ENCODE measurements around the gene KANSL3. TPM values are rescaled to one million over a fixed set of nuclear protein-coding genes. Genes with fewer than 3 reads are reported as not detected.

The KANSL3 gene
- total and polyA plus RNA-seq, 9 of the 15 experiments (the other 6 are each of a cell fraction or from before 2014, with no cell fraction given), result 11.3 to 43.7 (median 27.9) TPM

GRCh38 chr2:96549967-96550786 lies 87.9 kb downstream of the KANSL3 start (continued):
- TF ChIP-seq CCNT2 (IDR thresholded peaks at IDR 0.05; ENCODE audit: borderline replicate concordance, extremely low read depth, insufficient read length, low read depth, low read length) (peak; percentile 33), POLR2G (IDR thresholded peaks at IDR 0.05; ENCODE audit: low read depth, low read length) (peak; percentile 38; the same call in 1 of the 2 replicates), NEUROD1 (IDR thresholded peaks at IDR 0.05; ENCODE audit: borderline replicate concordance, low read depth, low read length, partially characterized antibody) (peak; percentile 42), NCOR1 (IDR thresholded peaks at IDR 0.05) (no peak), PYGO2 (tag; IDR thresholded peaks at IDR 0.05) (no peak), MYC (IDR thresholded peaks at IDR 0.05; ENCODE audit: low read depth, low read length) (peak; percentile 75), MYC (CRISPR knock-in tag; IDR thresholded peaks at IDR 0.05; ENCODE audit: borderline replicate concordance, low read depth) (no peak), PML (IDR thresholded peaks at IDR 0.05; ENCODE audit: low read length) (no peak), SAFB (IDR thresholded peaks at IDR 0.05; ENCODE audit: borderline replicate concordance, low read depth, low read length) (0 out of 2 replicates have a peak, but pooled peaks have one; percentile 34), CBX1 (IDR thresholded peaks at IDR 0.05; ENCODE audit: low read depth) (0 out of 2 replicates have a peak, but pooled peaks have one; percentile 24), RAD21 (CRISPR knock-in tag; conservative IDR thresholded peaks at IDR 0.05 in 1 of 2, IDR thresholded peaks at IDR 0.05 in 1 of 2) (peak; percentile 73 to 87), GABPB1 (CRISPR knock-in tag; IDR thresholded peaks at IDR 0.05) (peak; percentile 31; the same call in 1 of the 2 replicates), RB1 (IDR thresholded peaks at IDR 0.05; ENCODE audit: low read depth) (peak; percentile 93), MTA3 (IDR thresholded peaks at IDR 0.05; ENCODE audit: borderline replicate concordance) (peak; percentile 85), CTCF (IDR thresholded peaks at IDR 0.05 in 2 of 3, conservative IDR thresholded peaks at IDR 0.05 in 1 of 3; ENCODE audit: insufficient read depth in 2 of 3, low read depth in 1 of 3, low read length in 3 of 3) (peak; percentile 90 to 97 (median 94)), XRCC5 (IDR thresholded peaks at IDR 0.05; ENCODE audit: low read depth, low read length) (peak; percentile 87), HNRNPL (IDR thresholded peaks at IDR 0.05; ENCODE audit: low read depth, low read length) (peak; percentile 79), SP2 (IDR thresholded peaks at IDR 0.05; ENCODE audit: extremely low read depth, low read depth, low read length, poor library complexity, severe bottlenecking) (no peak), CREM (IDR thresholded peaks at IDR 0.05; ENCODE audit: low read depth) (0 out of 2 replicates have a peak, but pooled peaks have one; percentile 42)
- TF ChIP-seq, protein P1, sequence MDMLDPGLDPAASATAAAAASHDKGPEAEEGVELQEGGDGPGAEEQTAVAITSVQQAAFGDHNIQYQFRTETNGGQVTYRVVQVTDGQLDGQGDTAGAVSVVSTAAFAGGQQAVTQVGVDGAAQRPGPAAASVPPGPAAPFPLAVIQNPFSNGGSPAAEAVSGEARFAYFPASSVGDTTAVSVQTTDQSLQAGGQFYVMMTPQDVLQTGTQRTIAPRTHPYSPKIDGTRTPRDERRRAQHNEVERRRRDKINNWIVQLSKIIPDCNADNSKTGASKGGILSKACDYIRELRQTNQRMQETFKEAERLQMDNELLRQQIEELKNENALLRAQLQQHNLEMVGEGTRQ (CRISPR knock-in tag; IDR thresholded peaks at IDR 0.05), result peak; percentile 7; the same call in 1 of the 2 replicates
- TF ChIP-seq, protein P2, sequence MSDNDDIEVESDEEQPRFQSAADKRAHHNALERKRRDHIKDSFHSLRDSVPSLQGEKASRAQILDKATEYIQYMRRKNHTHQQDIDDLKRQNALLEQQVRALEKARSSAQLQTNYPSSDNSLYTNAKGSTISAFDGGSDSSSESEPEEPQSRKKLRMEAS (CRISPR knock-in tag; IDR thresholded peaks at IDR 0.05), result peak; percentile 77
- TF ChIP-seq, protein P3, sequence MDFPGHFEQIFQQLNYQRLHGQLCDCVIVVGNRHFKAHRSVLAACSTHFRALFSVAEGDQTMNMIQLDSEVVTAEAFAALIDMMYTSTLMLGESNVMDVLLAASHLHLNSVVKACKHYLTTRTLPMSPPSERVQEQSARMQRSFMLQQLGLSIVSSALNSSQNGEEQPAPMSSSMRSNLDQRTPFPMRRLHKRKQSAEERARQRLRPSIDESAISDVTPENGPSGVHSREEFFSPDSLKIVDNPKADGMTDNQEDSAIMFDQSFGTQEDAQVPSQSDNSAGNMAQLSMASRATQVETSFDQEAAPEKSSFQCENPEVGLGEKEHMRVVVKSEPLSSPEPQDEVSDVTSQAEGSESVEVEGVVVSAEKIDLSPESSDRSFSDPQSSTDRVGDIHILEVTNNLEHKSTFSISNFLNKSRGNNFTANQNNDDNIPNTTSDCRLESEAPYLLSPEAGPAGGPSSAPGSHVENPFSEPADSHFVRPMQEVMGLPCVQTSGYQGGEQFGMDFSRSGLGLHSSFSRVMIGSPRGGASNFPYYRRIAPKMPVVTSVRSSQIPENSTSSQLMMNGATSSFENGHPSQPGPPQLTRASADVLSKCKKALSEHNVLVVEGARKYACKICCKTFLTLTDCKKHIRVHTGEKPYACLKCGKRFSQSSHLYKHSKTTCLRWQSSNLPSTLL (IDR thresholded peaks at IDR 0.05), result no peak

All from K562 (cell line).